Epidermal melanocyte (primary cell): Measurements from ENCODE around the gene DUSP16.
"Not testable (repeated sequence)": the region's sequence is repeated elsewhere in the genome, so short reads cannot be mapped to it uniquely, and the experiment has no call there.

Source experiments
- DNase-seq: peaks from one replicate; pipeline ENCODE4 v3.0.0; 2011; ENCODE audit warnings: low spot score; ENCODE audit not compliant: insufficient read length

Gene DUSP16

GRCh38 chr12:12521044-12521485 lies 41.6 kb downstream of the DUSP16 start:
- no peak for DNase-seq

GRCh38 chr12:12520273-12520672 lies 42.4 kb downstream of the DUSP16 start:
- no peak for DNase-seq

DNA sequence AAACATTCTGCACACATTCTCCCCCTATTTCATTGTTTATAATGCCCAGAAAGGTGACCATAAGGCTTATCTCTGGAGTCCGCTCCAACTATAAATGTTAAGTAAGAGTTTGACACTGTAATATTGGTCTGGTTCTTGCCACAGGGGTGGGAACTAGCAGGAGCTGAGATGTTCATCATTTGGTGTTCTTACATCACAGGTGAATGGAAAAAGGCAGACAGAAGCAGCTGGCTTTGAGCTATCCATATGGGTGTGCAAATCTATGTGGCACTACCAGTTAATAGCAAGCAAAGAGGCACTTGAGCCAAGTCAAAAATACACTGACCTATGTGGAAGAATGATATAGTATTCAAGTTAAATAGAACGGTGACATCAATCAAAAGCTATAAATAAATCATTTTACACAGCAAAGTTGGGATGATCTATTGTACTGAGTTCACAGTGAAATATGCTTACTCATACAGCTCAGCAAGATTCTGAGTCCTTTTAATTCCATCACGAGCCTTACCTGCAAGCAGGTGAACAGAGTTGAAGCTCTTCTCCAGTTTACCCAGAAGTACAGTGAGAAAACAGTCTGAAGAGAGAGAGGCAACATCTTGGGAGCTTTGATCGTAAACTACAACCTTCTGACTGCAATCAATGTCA lies 43.2 kb downstream of the DUSP16 start:
- DNase-seq = no peak

GRCh38 chr12:12518919-12519318 lies 43.7 kb downstream of the DUSP16 start:
- DNase-seq = no peak

DNA sequence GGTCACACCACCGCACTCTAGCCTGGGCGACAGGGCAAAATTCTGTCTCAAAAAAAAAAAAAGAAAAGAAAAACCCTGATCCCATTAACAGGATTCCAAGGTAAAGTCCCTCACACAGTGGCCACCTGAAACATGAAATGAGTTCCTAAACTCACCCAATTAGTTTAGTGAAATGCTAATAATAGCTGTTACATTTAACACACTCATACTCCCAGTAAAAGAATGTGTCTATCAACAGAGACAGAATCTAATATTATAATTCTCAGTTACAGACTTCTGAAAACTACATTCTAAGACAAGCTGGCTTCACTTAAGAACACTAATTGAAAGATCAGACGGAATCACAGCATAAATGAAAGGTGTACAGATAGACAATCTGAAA lies 44.2 kb downstream of the DUSP16 start:
- DNase-seq = no peak

DNA sequence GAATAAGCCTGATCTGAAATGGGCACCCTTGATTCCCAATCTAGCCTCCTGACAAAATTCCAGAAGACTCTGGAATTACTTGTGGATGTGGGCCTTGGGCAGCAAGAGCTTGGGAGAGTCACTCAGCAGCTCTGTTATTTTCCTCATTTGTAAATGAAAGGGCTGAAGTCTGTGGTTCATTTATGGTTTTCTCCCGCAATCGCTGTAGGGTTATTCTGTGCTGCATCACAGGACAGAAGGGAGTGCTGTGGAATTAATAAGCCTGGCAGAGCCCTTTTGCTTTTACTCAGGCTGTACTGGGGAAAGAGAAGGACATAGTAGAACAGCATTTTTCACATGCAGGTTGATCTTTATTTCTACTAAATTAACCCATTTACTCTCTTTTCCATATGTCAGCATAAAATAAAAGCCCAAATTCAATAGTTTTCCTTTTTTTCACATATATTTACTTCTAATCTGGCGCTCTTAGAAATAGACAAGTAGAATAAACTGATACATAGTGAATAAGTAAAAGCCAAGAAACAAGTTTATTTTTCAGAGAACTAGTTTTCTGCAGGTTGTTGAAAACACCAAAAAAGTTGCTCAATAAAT lies 49.2 kb downstream of the DUSP16 start:
- no peak for DNase-seq

- DNase-seq = no peak
These were observed 50.6 kb downstream of the DUSP16 start for GRCh38 chr12:12511895-12512711.

DNA sequence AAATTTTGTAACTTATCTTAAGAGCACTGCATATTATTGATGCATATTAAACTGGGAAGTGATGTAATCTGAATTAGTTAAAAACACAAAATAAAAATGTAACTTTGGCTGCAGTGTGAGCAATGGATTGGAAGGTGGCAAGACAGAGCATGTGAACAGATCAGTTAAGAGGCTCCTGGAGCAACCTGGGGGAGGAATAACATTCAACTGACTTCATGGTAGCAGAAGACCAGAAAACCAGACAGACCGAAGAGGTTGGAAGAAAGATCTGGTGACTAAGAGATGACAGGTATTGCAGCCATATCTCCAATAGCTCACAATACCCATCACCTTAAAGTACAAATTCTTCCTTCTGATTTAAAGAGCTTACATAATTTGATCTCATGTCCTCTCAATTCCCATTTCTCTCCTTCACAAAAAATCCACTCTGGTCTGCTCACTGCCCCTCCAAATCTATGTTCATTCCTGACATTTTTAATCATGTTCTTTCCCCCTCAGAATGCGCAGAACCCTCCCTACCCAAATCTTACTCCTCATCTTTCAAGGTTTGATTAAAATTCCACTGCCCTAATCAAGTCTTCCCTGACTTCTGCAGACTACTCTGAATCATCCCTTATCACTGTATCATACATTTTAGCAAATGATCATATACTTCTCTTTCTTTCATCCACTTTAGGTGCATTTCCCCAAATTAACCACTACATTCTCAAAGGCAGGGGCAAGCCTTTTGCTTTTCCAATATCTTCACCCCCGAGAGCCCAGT lies 51.5 kb downstream of the DUSP16 start:
- no peak for DNase-seq

DNA sequence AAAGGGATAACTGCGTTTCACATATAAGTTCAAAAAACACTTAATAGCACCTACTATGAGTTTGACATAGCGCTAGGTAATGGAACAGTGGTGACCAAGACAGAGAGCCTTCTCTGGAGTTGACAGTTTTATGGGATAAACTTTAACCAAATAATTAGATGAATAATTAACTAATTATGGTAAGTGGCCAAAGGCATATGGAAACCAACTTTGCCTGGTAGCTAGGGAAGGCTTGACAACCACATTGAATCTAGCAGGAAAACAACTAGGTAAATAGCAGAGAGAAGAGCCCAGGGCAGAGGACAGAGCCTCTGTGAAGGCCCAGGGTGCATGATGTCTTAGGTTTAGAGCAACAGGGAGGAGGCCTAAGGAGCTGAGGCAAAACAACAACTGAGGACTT lies 52.1 kb downstream of the DUSP16 start:
- DNase-seq = no peak

GRCh38 chr12:12510141-12510540 lies 52.5 kb downstream of the DUSP16 start:
- no peak for DNase-seq

GRCh38 chr12:12508612-12509011 lies 54.1 kb downstream of the DUSP16 start:
- DNase-seq = no peak

DNA sequence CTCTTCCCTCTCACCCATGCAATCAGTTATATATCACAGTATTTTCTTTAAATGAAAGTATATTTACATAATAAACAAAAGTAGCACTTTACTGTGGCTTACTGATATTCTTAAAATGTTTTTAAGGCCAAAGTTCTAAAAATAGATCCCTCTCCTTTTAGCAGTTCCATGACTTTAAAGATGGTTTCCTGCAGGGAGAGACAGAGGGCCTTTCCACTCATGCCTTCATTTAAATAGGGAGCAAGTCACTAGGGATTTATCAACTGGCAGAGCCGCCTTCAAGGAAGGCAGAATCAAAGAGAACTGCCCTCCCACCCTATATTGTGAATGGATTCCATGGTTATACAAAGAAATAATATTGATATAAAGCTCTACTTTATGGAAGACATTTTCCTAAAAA lies 55.5 kb downstream of the DUSP16 start:
- DNase-seq = no peak

DNA sequence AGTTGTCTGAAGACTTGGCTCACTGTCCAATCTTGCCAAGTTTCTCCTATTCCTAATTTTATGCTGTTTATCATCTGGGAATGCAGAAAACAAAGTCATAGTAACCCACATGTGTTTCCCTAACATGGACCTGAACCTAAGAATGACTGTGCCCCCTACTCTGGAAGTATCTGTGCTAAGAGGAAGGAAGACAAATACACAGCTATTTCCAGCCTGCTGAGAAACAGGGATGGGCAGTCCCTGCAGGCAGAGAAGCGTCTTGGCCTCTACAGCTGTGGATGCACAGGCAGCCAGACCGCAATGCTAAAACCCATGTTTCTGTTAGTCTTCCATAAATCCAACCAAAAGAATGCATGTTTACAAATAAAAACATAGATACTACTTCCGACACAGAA lies 56.2 kb downstream of the DUSP16 start:
- no peak for DNase-seq

- peak; percentile 52 for DNase-seq
These were observed 56.8 kb downstream of the DUSP16 start for GRCh38 chr12:12505544-12506495.

DNA sequence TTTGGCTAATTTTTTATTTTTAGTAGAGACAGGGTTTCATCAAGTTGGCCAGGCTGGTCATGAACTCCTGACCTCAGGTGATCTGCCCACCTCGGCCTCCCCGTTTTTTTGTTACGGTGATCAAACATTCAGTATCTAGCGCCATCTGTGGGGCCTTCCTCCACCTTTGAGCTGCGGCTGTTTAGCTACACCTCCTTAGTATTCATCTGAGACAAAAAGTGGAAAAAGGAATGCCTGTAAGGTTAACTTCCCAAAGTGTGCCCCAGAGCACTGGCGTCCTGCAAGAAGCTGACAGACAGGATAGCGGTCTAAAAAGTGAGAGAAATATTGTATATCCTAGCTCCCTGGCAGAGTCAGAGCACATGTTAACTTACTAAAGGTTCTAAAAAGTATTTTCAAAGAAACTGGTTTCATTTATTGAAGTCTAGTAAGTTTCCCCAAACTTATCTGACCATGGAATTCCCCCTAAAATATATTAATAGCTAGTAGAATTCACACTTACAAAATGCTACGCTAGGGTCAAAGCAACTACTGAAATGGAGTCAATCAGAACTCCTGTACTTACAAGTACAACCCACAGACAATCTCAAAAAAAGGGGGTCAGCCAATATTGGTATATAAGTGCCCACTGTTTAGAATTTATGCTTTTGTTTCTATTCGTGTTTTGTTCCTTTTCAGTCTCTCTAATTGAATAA lies 59.1 kb downstream of the DUSP16 start:
- DNase-seq = no peak

DNA sequence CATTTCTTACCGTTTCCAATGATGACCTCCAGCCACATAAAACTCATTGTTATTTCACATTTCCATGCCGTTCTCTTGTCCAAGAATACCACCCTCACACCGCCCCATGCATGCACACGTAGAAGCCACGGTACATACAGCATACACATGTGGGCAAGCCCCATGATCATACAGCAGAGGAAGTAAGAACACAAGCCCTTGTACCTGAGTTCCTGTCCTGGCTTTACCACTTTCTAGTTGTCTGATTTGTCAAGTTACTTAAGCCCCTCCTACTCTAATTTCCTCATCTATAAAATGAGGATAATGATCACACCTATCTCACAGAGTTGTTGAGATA lies 59.9 kb downstream of the DUSP16 start:
- no peak for DNase-seq

DNA sequence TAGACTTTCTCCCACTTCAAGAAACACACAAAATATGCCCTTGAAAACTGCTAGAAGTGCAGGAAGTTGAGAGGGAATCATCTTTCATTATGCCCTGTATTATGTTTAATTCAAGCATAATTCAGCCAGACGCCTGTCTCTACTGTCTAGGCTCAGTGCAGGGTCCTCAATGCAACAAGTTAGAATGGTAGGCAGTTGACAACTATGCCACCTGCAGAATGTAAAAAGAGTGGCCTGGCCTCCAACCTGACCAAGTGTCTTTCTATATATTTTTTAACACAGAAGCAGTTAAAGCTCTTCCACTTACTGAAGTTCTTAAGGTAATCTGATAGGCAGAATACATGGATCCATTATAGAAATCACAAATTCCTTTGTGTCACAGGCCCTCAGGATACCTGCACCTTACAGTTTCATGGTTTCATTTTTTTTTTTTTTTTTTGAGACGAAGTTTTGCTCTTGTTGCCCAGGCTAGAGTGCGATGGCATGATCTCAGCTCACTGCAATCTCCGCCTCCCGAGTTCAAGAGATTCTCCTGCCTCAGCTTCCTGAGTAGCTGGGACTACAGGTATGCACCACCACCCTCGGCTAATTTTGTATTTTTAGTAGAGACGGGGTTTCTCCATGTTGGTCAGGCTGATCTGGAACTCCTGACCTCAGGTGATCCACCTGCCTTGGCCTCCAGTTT lies 60.4 kb downstream of the DUSP16 start:
- not testable (repeated sequence) for DNase-seq

GRCh38 chr12:12501121-12501520 lies 61.5 kb downstream of the DUSP16 start:
- DNase-seq = no peak

- no peak for DNase-seq
These were observed 62.6 kb downstream of the DUSP16 start for GRCh38 chr12:12499909-12500604.
